NCI-H2196 treated with DMSO at 0.1 percent for 48 hours (cell line): ENCODE data around the gene CCDC116.

Experiments used
- DNase-seq: peaks from one replicate; lab custom pipeline; 2025; ENCODE audit not compliant: unreplicated experiment; lab: John Stamatoyannopoulos, UW

Gene CCDC116

DNA sequence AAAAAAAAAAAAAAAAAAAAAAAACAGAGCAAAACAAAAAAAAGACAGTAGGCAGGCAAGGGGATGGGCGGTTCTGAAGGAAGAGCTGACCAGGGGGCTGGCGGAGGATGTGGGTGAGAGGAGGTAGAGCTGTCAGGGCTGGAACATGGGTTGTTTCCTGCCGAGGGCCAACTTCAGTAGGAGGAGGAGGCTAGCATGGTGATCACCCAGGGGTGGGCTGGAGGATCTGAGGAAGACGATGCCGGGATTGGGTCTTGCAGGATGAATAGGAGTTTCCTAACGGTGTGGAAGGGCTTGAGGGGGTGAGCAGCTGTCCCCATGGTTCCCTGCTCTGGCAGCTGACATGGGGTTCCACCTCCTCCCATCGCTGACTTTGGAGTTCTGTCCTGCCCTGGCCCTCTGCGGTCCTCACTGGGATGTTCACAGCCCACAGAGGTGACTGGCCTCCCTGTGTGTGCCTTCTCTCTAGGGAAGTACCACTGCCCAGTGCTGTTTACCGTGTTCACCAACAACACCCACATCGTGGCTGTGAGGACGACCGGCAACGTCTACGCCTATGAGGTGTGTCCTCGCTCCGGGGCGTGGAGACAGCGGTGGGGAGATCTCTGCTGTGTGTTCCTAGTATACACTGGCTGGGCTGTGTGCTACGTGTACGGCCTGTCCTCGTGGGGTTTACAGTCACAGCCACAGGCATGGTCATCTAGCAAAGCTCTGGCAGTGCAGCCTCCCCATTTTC is 48.4 kb downstream of the CCDC116 start:
- no peak for DNase-seq

DNA sequence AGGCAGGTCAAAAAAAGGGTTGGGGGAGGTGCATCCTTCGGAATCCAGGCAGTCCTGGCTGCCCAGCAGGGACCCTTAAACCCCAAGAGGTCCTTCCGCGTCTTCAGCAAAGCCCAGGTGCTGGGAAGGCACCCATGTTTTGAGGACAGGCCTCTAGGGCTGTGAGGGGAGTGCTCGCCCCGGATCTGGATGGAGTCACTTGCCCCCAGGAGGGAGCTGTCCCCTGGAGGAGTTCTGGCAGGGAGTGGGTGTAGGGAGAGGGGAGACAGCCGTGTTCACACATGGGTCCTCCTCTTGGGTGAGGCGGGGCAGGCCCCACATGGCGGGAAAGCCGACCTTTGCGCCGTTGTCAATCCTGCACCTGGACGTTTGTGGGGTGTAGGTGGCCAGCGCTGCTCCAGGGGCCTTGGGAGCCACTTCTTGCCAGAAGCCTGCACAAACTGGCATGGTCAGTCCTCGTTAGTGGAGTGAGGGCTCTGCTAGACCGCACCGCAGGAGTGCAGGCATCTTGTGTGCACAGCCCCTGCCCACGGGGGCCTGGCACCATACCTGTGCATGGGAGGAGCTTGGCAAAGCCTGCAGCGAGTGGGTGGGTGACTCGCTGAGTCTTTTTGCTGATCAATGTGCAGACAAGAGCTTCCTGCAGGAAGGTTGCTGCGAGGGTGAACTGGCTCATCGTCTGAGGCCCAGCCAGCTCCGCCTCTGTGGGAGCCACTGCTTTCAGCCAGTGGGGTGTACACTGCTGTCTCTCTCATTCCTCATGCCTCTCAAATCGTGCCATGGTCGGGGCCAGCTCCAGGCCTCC is 49.2 kb downstream of the CCDC116 start:
- DNase-seq = no peak

DNA sequence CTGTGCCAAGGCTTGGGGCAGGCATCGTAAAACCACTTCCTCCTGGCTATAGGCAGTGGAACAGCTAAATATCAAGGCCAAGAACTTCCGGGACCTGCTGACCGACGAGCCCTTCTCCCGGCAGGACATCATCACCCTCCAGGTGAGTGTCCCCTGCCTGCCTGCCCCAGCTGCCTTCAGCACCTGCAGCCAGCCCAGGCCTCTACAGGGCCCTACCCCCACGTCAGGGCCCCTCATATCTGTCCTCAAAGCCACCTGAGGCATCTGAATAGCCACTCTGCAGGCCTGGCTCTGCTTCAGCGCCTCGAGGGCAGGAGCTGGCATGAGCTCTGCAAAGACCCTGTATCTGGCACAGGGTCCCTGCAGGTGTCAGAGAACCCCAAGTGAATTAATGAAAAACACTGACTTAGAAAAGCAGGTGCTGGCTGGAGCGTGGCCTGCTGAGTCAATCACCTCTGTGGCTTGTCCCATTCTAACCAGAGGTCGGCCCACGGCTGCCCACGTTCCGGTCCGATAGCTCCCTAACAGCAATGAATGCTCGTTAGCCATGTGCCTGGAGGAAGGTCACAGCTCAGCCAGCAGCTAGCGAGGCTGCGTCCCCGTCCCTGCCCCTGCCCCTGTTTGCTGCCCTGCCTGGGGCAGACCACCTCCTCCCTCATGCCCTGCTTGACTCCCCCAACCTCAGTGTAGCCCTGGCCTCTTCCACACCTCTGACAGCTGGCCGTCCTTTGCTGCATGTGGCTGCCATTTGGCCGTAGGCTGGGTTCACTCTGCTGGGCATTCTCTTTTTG is 50.0 kb downstream of the CCDC116 start:
- no peak for DNase-seq

DNA sequence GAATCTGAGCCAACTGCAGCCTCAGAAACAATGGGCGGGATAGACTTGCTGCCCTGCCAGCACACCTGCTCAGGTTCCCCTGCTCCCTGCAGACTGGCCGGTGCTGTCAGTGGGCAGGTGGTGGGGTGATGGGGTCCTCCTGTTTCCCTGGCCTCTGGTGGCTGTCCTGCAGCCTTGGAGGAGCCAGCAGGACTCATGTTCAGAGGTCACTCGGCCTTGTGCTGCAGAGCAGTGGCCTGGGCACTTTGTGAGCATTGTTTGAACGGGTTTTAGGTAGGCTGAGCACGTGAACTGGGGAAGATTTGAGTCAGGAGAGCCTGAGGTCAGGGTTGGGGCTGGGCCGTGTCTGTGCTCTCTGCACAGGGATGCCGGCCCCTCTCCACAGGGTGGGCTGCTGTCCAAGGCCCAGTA is 50.8 kb downstream of the CCDC116 start:
- no peak for DNase-seq

DNA sequence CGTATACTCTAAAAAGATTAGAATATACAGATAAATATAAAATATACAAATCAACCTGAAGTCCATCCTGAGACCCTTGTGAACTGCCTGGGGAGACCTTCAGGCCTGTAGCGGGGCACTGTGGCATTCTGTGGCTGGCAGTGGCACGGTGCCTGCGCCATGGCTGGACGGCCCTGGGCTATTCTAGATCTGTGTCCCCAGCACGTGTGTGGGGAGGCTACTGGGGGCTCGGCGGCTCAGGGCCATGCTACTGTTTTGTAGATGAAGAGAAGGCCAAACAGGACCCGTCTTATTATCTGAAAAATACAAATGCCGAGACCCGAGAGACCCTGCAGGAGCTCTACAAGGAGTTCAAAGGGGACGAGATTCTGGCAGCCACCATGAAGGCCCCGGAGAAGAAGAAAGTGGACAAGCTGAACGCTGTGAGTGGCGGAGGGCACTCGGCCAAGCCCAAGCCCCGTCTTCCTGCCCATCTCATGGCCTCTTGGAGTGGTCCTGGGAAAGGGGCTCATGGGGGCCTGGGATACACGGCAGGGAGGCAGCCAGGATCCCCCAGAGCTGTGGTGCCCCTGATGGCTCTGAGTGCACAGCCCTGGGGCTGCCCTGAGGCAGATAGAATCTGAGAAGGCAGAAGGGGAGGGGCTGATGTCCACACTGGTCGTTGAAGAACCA is 52.1 kb downstream of the CCDC116 start:
- DNase-seq = no peak

DNA sequence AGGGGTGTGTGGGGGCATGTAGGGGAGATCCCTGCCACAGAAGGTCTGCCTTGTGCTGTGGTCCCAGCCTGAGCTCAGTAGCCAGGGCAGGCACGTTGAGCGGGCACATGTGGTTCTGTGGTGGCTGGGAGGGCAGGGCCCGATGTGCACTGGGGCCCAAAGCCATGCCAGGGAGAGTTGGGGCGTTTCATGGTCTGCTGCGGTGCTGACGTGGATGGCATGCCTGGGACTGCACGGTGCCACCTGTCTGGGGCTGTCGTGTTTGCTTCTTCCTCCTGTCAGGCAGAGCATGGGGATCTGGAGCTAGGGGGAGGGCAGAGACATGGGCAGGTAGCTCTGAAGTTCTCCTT is 52.6 kb downstream of the CCDC116 start:
- no peak for DNase-seq

DNA sequence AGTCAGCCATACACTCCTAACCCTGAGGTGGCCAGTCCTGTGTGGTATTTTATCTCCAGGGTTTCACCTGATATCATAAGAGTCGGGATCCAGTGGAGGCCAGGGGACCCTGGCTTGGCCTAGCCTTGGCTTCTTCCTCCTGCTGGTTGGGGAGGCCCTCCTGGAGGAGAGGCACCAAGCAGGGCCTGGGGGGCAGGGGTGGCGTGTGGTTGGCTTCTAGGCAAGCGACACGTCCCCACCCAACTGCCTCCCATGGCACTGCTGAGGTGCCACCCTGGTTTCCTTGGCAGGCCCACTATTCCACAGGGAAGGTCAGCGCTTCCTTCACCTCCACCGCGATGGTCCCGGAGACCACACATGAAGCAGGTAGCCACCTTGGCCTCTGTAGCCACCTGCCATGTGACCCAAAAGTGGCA is 53.6 kb downstream of the CCDC116 start:
- DNase-seq = no peak
